Activated T-helper 17 cell treated with anti-CD3 and anti-CD28 coated beads, Interleukin-2, amount 50 U/mL, for 72 hours (primary cell): ENCODE data around the gene UBE3B. TPM values are rescaled to one million over a fixed set of nuclear protein-coding genes. Genes with fewer than 3 reads are reported as not detected.

Source experiments
- ATAC-seq: fragments of 150-1000 bp; cut with Tn5 transposase; replicated peaks from 2 replicates; pipeline ENCODE4 v1.10.0; 2021; ENCODE audit warnings: mild to moderate bottlenecking, moderate library complexity
- H3K27ac Mint-ChIP-seq: one replicate; pipeline ENCODE4 v1.8.0; 2022; ENCODE audit warnings: mixed read lengths
- H3K27me3 Mint-ChIP-seq: one replicate; pipeline ENCODE4 v1.8.0; 2022; ENCODE audit warnings: mixed read lengths
- H3K36me3 Mint-ChIP-seq: one replicate; pipeline ENCODE4 v1.8.0; 2022; ENCODE audit warnings: low read depth, mild to moderate bottlenecking, mixed read lengths
- H3K4me1 Mint-ChIP-seq: one replicate; pipeline ENCODE4 v1.8.0; 2022; ENCODE audit warnings: mixed read lengths
- H3K4me3 Mint-ChIP-seq: one replicate; pipeline ENCODE4 v1.8.0; 2022; ENCODE audit warnings: mild to moderate bottlenecking, mixed read lengths
- H3K9me3 Mint-ChIP-seq: one replicate; pipeline ENCODE4 v1.8.0; 2022; ENCODE audit warnings: mixed read lengths
- total RNA-seq, 2 donors: library from RNA; stranded (reverse); gene quantifications; one replicate each; pipeline ENCODE4 v1.2.3, GENCODE V29; 2022

The UBE3B gene
- total RNA-seq, 2 donors from 2014 or later = 36.4 to 42.3 TPM

GRCh38 chr12:109575683-109576082 lies 98.2 kb downstream of the UBE3B start:
- peaks cover 17% of the 10 kb centered on the region for H3K4me1 Mint-ChIP-seq
- no peaks in the 10 kb centered on the region for H3K9me3 Mint-ChIP-seq
- peaks cover 72% of the 10 kb centered on the region for H3K36me3 Mint-ChIP-seq
- no peaks in the 10 kb centered on the region for H3K27me3 Mint-ChIP-seq
- no peak overlapping the region for H3K4me3 Mint-ChIP-seq
- no peak for ATAC-seq
- H3K27ac Mint-ChIP-seq = no peak overlapping the region

GRCh38 chr12:109577311-109577710 lies 99.9 kb downstream of the UBE3B start:
- H3K36me3 Mint-ChIP-seq = peaks cover 76% of the 10 kb centered on the region
- peaks cover 17% of the 10 kb centered on the region for H3K4me1 Mint-ChIP-seq

DNA sequence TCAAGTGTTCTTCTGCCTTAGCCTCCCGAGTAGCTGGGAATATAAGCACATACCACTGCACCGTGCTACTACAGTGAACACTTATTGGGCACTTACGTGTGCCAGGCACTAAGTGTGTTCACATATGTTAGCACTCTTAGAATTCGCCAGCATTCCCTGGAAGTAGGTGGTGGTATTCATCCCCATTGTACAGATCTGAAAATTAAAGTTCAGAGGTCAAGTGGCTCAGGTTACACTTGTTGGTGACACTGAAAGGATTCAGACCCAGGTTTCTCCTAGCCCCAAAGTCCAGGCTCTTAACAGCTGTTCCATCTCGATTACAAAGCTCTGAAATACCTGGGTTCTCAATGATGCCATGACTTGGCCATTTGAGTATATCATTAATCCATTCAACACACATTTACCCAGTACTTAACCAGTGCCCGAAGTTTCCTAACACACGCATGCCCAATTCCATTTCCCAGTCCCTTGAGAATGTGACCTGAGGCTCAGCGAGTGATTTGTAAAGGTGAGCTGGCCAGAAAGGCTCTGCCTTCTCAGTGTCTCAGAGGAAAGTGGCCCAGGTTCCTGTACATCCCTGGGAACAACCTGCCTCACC lies 101.0 kb downstream of the UBE3B start:
- H3K4me1 Mint-ChIP-seq = peaks cover 10% of the 10 kb centered on the region
- H3K4me3 Mint-ChIP-seq = no peak overlapping the region
- ATAC-seq = no peak
- no peak overlapping the region for H3K27ac Mint-ChIP-seq
- no peaks in the 10 kb centered on the region for H3K9me3 Mint-ChIP-seq
- H3K36me3 Mint-ChIP-seq = peaks cover 73% of the 10 kb centered on the region
- H3K27me3 Mint-ChIP-seq = no peaks in the 10 kb centered on the region

More at GRCh38 chr12:109577311-109577710, 99.9 kb downstream of the UBE3B start:
- no peak for ATAC-seq
- H3K4me3 Mint-ChIP-seq = no peak overlapping the region
- H3K27me3 Mint-ChIP-seq = no peaks in the 10 kb centered on the region
- H3K27ac Mint-ChIP-seq = no peak overlapping the region
- no peaks in the 10 kb centered on the region for H3K9me3 Mint-ChIP-seq

- peaks cover 4% of the 10 kb centered on the region for H3K4me1 Mint-ChIP-seq
- no peaks in the 10 kb centered on the region for H3K27me3 Mint-ChIP-seq
- peaks cover 73% of the 10 kb centered on the region for H3K36me3 Mint-ChIP-seq
- no peak for ATAC-seq
- H3K9me3 Mint-ChIP-seq = no peaks in the 10 kb centered on the region
- H3K27ac Mint-ChIP-seq = no peak overlapping the region
- H3K4me3 Mint-ChIP-seq = no peak overlapping the region
These were observed 102.2 kb downstream of the UBE3B start for GRCh38 chr12:109579639-109580038.

DNA sequence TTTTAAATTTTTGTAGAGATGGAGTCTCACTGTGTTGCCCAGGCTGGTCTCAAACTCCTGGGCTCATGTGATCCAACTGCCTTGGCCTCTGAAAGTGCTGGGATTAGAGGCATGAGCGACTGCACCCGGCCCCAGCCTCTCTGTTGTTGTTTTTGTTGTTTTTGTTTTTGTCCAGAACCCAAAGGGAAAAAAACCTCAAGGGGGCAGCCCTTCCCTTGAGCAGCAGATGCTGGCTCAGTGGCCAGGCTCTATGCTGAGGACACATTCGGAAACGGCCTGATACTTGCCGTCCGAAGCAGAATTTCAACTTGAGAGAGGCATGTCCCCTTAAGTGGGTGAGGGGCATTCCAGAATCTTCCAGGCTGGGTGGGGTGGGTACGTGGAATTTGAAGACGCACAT lies 102.8 kb downstream of the UBE3B start:
- H3K4me3 Mint-ChIP-seq = no peak overlapping the region
- ATAC-seq = no peak
- H3K9me3 Mint-ChIP-seq = no peaks in the 10 kb centered on the region
- no peaks in the 10 kb centered on the region for H3K27me3 Mint-ChIP-seq
- peaks cover 73% of the 10 kb centered on the region for H3K36me3 Mint-ChIP-seq
- no peak overlapping the region for H3K27ac Mint-ChIP-seq
- H3K4me1 Mint-ChIP-seq = no peaks in the 10 kb centered on the region

- no peak for ATAC-seq
- Mint-ChIP-seq H3K27ac (no peak overlapping the region), H3K27me3 (no peaks in the 10 kb centered on the region), H3K9me3 (no peaks in the 10 kb centered on the region), H3K4me3 (no peak overlapping the region), H3K36me3 (peaks cover 69% of the 10 kb centered on the region), H3K4me1 (no peaks in the 10 kb centered on the region)
These were observed 103.4 kb downstream of the UBE3B start for GRCh38 chr12:109580684-109581333.

DNA sequence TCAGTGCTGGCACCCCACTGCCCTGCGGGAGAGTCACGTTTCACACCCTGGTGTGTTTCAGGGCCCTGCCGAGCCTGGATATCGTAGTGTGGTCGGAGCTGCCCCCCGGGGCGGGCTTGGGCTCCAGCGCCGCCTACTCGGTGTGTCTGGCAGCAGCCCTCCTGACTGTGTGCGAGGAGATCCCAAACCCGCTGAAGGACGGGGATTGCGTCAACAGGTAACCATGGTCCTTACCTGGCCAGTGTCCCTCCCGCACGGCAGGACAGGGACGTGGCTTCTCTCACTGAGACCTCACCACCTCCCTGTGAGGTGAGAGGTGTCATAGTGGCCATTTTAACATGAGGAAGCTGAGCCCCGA lies 103.9 kb downstream of the UBE3B start:
- no peaks in the 10 kb centered on the region for H3K4me1 Mint-ChIP-seq
- H3K27ac Mint-ChIP-seq = no peak overlapping the region
- H3K36me3 Mint-ChIP-seq = peaks cover 64% of the 10 kb centered on the region
- no peaks in the 10 kb centered on the region for H3K27me3 Mint-ChIP-seq
- no peaks in the 10 kb centered on the region for H3K9me3 Mint-ChIP-seq
- ATAC-seq = no peak
- no peak overlapping the region for H3K4me3 Mint-ChIP-seq

GRCh38 chr12:109581856-109582255 lies 104.4 kb downstream of the UBE3B start:
- H3K4me1 Mint-ChIP-seq = no peaks in the 10 kb centered on the region
- H3K36me3 Mint-ChIP-seq = peaks cover 58% of the 10 kb centered on the region
- H3K9me3 Mint-ChIP-seq = no peaks in the 10 kb centered on the region

DNA sequence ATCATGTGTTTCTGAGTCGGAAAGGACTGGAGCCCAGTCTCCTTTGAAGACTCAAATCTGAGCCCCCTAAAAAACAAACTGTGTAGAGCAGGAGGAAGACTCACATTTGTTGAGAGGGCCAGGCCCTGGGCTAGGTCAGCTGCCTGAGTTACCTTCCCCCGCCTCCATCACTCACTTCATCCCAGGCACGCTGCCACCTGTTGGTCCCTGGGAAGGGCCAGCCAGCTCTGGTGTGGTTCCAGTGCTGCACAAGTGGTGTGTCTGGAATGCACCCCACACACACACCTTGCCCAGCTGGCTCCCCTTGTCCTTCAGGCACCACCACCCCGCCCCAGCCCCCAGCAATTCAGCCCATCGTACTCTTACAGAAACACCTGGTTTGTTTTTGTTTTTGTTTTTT lies 105.2 kb downstream of the UBE3B start:
- Mint-ChIP-seq H3K4me1 (no peaks in the 10 kb centered on the region), H3K4me3 (no peak overlapping the region), H3K27me3 (no peaks in the 10 kb centered on the region), H3K9me3 (no peaks in the 10 kb centered on the region), H3K36me3 (peaks cover 52% of the 10 kb centered on the region), H3K27ac (no peak overlapping the region)
- no peak for ATAC-seq

More at GRCh38 chr12:109581856-109582255, 104.4 kb downstream of the UBE3B start:
- no peak for ATAC-seq
- no peak overlapping the region for H3K27ac Mint-ChIP-seq
- H3K27me3 Mint-ChIP-seq = no peaks in the 10 kb centered on the region
- H3K4me3 Mint-ChIP-seq = no peak overlapping the region

GRCh38 chr12:109583733-109584132 lies 106.3 kb downstream of the UBE3B start:
- no peak for ATAC-seq
- Mint-ChIP-seq H3K9me3 (no peaks in the 10 kb centered on the region), H3K36me3 (peaks cover 50% of the 10 kb centered on the region), H3K27me3 (no peaks in the 10 kb centered on the region), H3K4me3 (no peak overlapping the region), H3K27ac (no peak overlapping the region), H3K4me1 (no peaks in the 10 kb centered on the region)

Other genes starting within 250 kb of the UBE3B start
- not detected for gene FOXN4, start 168.3 kb upstream of the UBE3B start, total RNA-seq
- gene MYO1H, start 129.7 kb upstream of the UBE3B start, total RNA-seq = not detected
- 10 to 100 TPM; 50.8 to 70.6 TPM for gene KCTD10, start 334 bp upstream of the UBE3B start, total RNA-seq
- gene MMAB, start 95.9 kb downstream of the UBE3B start, total RNA-seq = 10 to 100 TPM; 17.8 to 22.2 TPM
- 10 to 100 TPM; 10.7 to 15.6 TPM for gene MVK, start 96.2 kb downstream of the UBE3B start, total RNA-seq
- under 1 TPM; 0.11 to 0.63 TPM for gene FAM222A, start 236.2 kb downstream of the UBE3B start, total RNA-seq